IPS-NIHi7 (cell line): Measurements from ENCODE around the gene GJA5.
"Not testable (repeated sequence)": the region's sequence is repeated elsewhere in the genome, so short reads cannot be mapped to it uniquely, and the experiment has no call there.

Experiments
- DNase-seq: peaks from one replicate; pipeline ENCODE4 v3.0.0; 2012; ENCODE audit warnings: mixed read lengths; ENCODE audit errors: extremely low spot score

The GJA5 gene

GRCh38 chr1:147762233-147763024 lies 2.0 kb upstream of the GJA5 start:
- DNase-seq, result no peak

GRCh38 chr1:147758379-147759100 lies 1.9 kb downstream of the GJA5 start:
- DNase-seq, result no peak

- DNase-seq, result no peak
Measured at GRCh38 chr1:147757015-147757990, 3.1 kb downstream of the GJA5 start.

GRCh38 chr1:147756341-147756740 lies 4.1 kb downstream of the GJA5 start:
- DNase-seq, result no peak

- DNase-seq, result no peak
Measured at GRCh38 chr1:147754661-147755060, 5.7 kb downstream of the GJA5 start.

GRCh38 chr1:147753081-147753480 lies 7.3 kb downstream of the GJA5 start:
- no peak for DNase-seq

GRCh38 chr1:147752511-147752910 lies 7.9 kb downstream of the GJA5 start:
- DNase-seq, result no peak

- no peak for DNase-seq
Measured at GRCh38 chr1:147751346-147751745, 9.1 kb downstream of the GJA5 start.

GRCh38 chr1:147750618-147751217 lies 9.7 kb downstream of the GJA5 start:
- no peak for DNase-seq

- DNase-seq, result no peak
Measured at GRCh38 chr1:147749792-147750191, 10.6 kb downstream of the GJA5 start.

- no peak for DNase-seq
Measured at GRCh38 chr1:147748676-147749350, 11.6 kb downstream of the GJA5 start.

- DNase-seq, result no peak
Measured at GRCh38 chr1:147747966-147748365, 12.4 kb downstream of the GJA5 start.

GRCh38 chr1:147745271-147745670 lies 15.1 kb downstream of the GJA5 start:
- DNase-seq, result no peak

GRCh38 chr1:147741065-147741464 lies 19.3 kb downstream of the GJA5 start:
- no peak for DNase-seq

- no peak for DNase-seq
Measured at GRCh38 chr1:147740391-147740790, 20.0 kb downstream of the GJA5 start.

- DNase-seq, result no peak
Measured at GRCh38 chr1:147738739-147739476, 21.5 kb downstream of the GJA5 start.

GRCh38 chr1:147738129-147738528 lies 22.3 kb downstream of the GJA5 start:
- DNase-seq, result no peak

- DNase-seq, result no peak
Measured at GRCh38 chr1:147736883-147737282, 23.5 kb downstream of the GJA5 start.

- DNase-seq, result no peak
Measured at GRCh38 chr1:147735423-147735822, 25.0 kb downstream of the GJA5 start.

GRCh38 chr1:147734291-147734841 lies 26.0 kb downstream of the GJA5 start:
- DNase-seq, result not testable (repeated sequence)
